IMR-90 (cell line): ENCODE measurements around the gene RNF19B. TPM values are rescaled to one million over a fixed set of nuclear protein-coding genes. Genes with fewer than 3 reads are reported as not detected.

Experiments used
- ATAC-seq: fragments of 200-7000 bp; cut with Tn5 transposase; 2 replicates; pipeline ENCODE4 v1.9.1; 2020; ENCODE audit warnings: low read depth, mild to moderate bottlenecking, moderate library complexity
- BruUV-seq: library from RNA; stranded (reverse); fragments of 400-500 nt; replicated peaks from 2 replicates; lab custom pipeline; 2021; lab: Mats Ljungman, UMichigan
- CTCF ChIA-PET: fragments of 300-600 bp; formaldehyde crosslinking; extraction: SDS; loops from one replicate; lab custom pipeline; 2021; ENCODE audit warnings: antibody characterized with exemption; lab: Yijun Ruan, JAX
- POLR2A ChIA-PET: fragments of 300-600 bp; sonication (Branson Sonifier 250); formaldehyde crosslinking; loops from one replicate; lab custom pipeline; 2022; ENCODE audit warnings: antibody characterized with exemption; ENCODE audit not compliant: unreplicated experiment; lab: Charles Lee
- DNase-seq: peaks from one replicate; pipeline ENCODE4 v3.0.0; 2013
- H2AFZ ChIP-seq: replicated peaks from 2 replicates; pipeline ENCODE3; 2013; ENCODE audit warnings: low read length, mild to moderate bottlenecking; ENCODE audit not compliant: poor library complexity
- H2AK5ac ChIP-seq: 2 replicates; pipeline ENCODE4 v1.6.1; 2013; ENCODE audit warnings: low read depth, low read length, inconsistent platforms
- H2AK9ac ChIP-seq: replicated peaks from 2 replicates; pipeline ENCODE3; 2013; ENCODE audit warnings: mild to moderate bottlenecking, low read depth, low read length, moderate library complexity; ENCODE audit not compliant: poor library complexity
- H2BK120ac ChIP-seq: 2 replicates; pipeline ENCODE4 v1.6.1; 2013; ENCODE audit warnings: low read depth, low read length, inconsistent platforms
- H2BK15ac ChIP-seq: 3 replicates; pipeline ENCODE4 v1.6.1; 2013; ENCODE audit warnings: low read depth, low read length, inconsistent platforms
- H2BK20ac ChIP-seq: 2 replicates; pipeline ENCODE4 v1.6.1; 2013; ENCODE audit warnings: low read depth, mild to moderate bottlenecking, inconsistent platforms, low read length, moderate library complexity
- H2BK5ac ChIP-seq: 2 replicates; pipeline ENCODE4 v1.6.1; 2013; ENCODE audit warnings: mild to moderate bottlenecking, low read depth, low read length, inconsistent platforms; ENCODE audit not compliant: poor library complexity, severe bottlenecking
- H3K14ac ChIP-seq: replicated peaks from 2 replicates; pipeline ENCODE4 v1.6.1; 2013; ENCODE audit warnings: low read depth, low read length, inconsistent platforms
- H3K18ac ChIP-seq: 2 replicates; pipeline ENCODE4 v1.6.1; 2013; ENCODE audit warnings: low read depth, low read length, control low read depth
- H3K23ac ChIP-seq: 2 replicates; pipeline ENCODE4 v1.6.1; 2013; ENCODE audit warnings: low read depth, low read length, inconsistent platforms
- H3K27ac ChIP-seq: 2 replicates; pipeline ENCODE4 v1.5.1; 2013; ENCODE audit warnings: mild to moderate bottlenecking, control low read depth, low read length; ENCODE audit not compliant: insufficient read depth
- H3K27me3 ChIP-seq: 2 replicates; pipeline ENCODE4 v1.6.1; 2013; ENCODE audit warnings: low read length; ENCODE audit not compliant: control insufficient read depth, insufficient read depth
- H3K36me3 ChIP-seq: 2 replicates; pipeline ENCODE4 v1.6.1; 2013; ENCODE audit warnings: low read length, mixed read lengths; ENCODE audit not compliant: control insufficient read depth, insufficient read depth
- H3K4ac ChIP-seq: 2 replicates; pipeline ENCODE4 v1.6.1; 2013; ENCODE audit warnings: low read depth, low read length, inconsistent platforms
- H3K4me1 ChIP-seq: 2 replicates; pipeline ENCODE4 v1.6.1; 2013; ENCODE audit warnings: low read length, mixed read lengths; ENCODE audit not compliant: control insufficient read depth, insufficient read depth
- H3K4me2 ChIP-seq: 2 replicates; pipeline ENCODE4 v1.6.1; 2013; ENCODE audit warnings: low read depth, mild to moderate bottlenecking, control low read depth, low read length, moderate library complexity
- H3K4me3 ChIP-seq: 2 replicates; pipeline ENCODE4 v1.5.1; 2013; ENCODE audit warnings: low read depth, mild to moderate bottlenecking, control low read depth, low read length, moderate library complexity; ENCODE audit not compliant: insufficient read depth
- H3K56ac ChIP-seq: 2 replicates; pipeline ENCODE4 v1.6.1; 2013; ENCODE audit warnings: low read length, inconsistent platforms; ENCODE audit not compliant: insufficient read depth; ENCODE audit errors: extremely low read depth
- H3K79me1 ChIP-seq, 2 experiments: 2 replicates each; pipeline ENCODE4 v1.6.1; 2013; ENCODE audit warnings: low read length in 2 of 2, inconsistent platforms in 1 of 2, low read depth in 1 of 2
- H3K9ac ChIP-seq: 2 replicates; pipeline ENCODE4 v1.6.1; 2013; ENCODE audit warnings: low read depth, low read length, control low read depth
- H3K9me1 ChIP-seq: 2 replicates; pipeline ENCODE4 v1.6.1; 2013; ENCODE audit warnings: low read length, inconsistent platforms; ENCODE audit not compliant: insufficient read depth
- H3K9me3 ChIP-seq: 2 replicates; pipeline ENCODE4 v1.6.1; 2013; ENCODE audit warnings: low read length; ENCODE audit not compliant: control insufficient read depth, insufficient read depth
- H4K20me1 ChIP-seq: 2 replicates; pipeline ENCODE4 v1.6.1; 2013; ENCODE audit warnings: low read length, inconsistent platforms; ENCODE audit not compliant: insufficient read depth
- H4K5ac ChIP-seq: 2 replicates; pipeline ENCODE4 v1.6.1; 2013; ENCODE audit warnings: mild to moderate bottlenecking, low read depth, low read length, control low read depth
- H4K8ac ChIP-seq, 2 experiments: 2 replicates each; pipeline ENCODE4 v1.6.1; 2013; ENCODE audit warnings: low read depth in 2 of 2, low read length in 2 of 2, control low read depth in 1 of 2, inconsistent platforms in 1 of 2
- H4K91ac ChIP-seq: 2 replicates; pipeline ENCODE4 v1.6.1; 2013; ENCODE audit warnings: low read depth, low read length, inconsistent platforms; ENCODE audit not compliant: insufficient read depth
- BHLHE40 ChIP-seq: fragments of 150-350 bp; IDR thresholded peaks from 2 replicates; pipeline ENCODE4 v1.6.1; 2016; ENCODE audit warnings: mild to moderate bottlenecking, low read depth, low read length
- CEBPB ChIP-seq: IDR thresholded peaks from 2 replicates; pipeline ENCODE4 v1.6.1; 2012; ENCODE audit warnings: low read depth, low read length, improper control_type of control experiment
- CHD1 ChIP-seq: IDR thresholded peaks from 2 replicates; pipeline ENCODE4 v1.6.1; 2012; ENCODE audit warnings: low read depth, low read length, improper control_type of control experiment
- CTCF ChIP-seq: conservative IDR thresholded peaks from 2 replicates; pipeline ENCODE4 v1.5.1; 2012; ENCODE audit warnings: mild to moderate bottlenecking, low read depth, low read length, improper control_type of control experiment
- ELK1 ChIP-seq: fragments of 150-350 bp; IDR thresholded peaks from 2 replicates; pipeline ENCODE4 v1.6.1; 2016; ENCODE audit warnings: low read depth, mild to moderate bottlenecking, low read length, moderate library complexity, borderline replicate concordance
- FOS ChIP-seq: fragments of 150-350 bp; IDR thresholded peaks from 2 replicates; pipeline ENCODE4 v1.6.1; 2016; ENCODE audit warnings: low read depth, low read length
- MAFK ChIP-seq: IDR thresholded peaks from 2 replicates; pipeline ENCODE4 v1.6.1; 2012; ENCODE audit warnings: low read depth, low read length, improper control_type of control experiment
- MAZ ChIP-seq: IDR thresholded peaks from 2 replicates; pipeline ENCODE4 v1.6.1; 2012; ENCODE audit warnings: low read depth, mild to moderate bottlenecking, low read length, improper control_type of control experiment, moderate library complexity, borderline replicate concordance
- MXI1 ChIP-seq: IDR thresholded peaks from 2 replicates; pipeline ENCODE4 v1.6.1; 2012; ENCODE audit warnings: low read depth, mild to moderate bottlenecking, low read length, moderate library complexity, borderline replicate concordance
- NFE2L2 ChIP-seq: fragments of 150-350 bp; IDR thresholded peaks from 2 replicates; pipeline ENCODE4 v1.6.1; 2016; ENCODE audit warnings: low read depth, mild to moderate bottlenecking, low read length
- POLR2A ChIP-seq: IDR thresholded peaks from 2 replicates; pipeline ENCODE4 v1.6.1; 2012; ENCODE audit warnings: mild to moderate bottlenecking, low read depth, low read length
- RAD21 ChIP-seq: IDR thresholded peaks from 2 replicates; pipeline ENCODE4 v1.6.1; 2012; ENCODE audit warnings: low read length, improper control_type of control experiment
- RCOR1 ChIP-seq: IDR thresholded peaks from 2 replicates; pipeline ENCODE4 v1.6.1; 2012; ENCODE audit warnings: mild to moderate bottlenecking, low read length, improper control_type of control experiment; ENCODE audit not compliant: insufficient replicate concordance
- RFX5 ChIP-seq: IDR thresholded peaks from 2 replicates; pipeline ENCODE4 v1.8.0; 2012; ENCODE audit warnings: low read depth, mild to moderate bottlenecking, low read length, moderate library complexity
- SMC3 ChIP-seq: fragments of 150-350 bp; IDR thresholded peaks from 2 replicates; pipeline ENCODE4 v1.6.1; 2016; ENCODE audit warnings: low read depth, mild to moderate bottlenecking, antibody characterized with exemption, low read length, moderate library complexity
- USF2 ChIP-seq: fragments of 150-350 bp; IDR thresholded peaks from 2 replicates; pipeline ENCODE4 v1.6.1; 2017; ENCODE audit warnings: mild to moderate bottlenecking, antibody characterized with exemption, low read length, low read depth
- WGBS, 2 experiments: methylation state at CpG; one replicate each; pipeline versions ENCODE4 v1.1.5 to v1.1.7; 2013; ENCODE audit warnings: missing lambda C conversion rate in 2 of 2; ENCODE audit not compliant: insufficient read length in 1 of 2; ENCODE audit errors: extremely low coverage in 2 of 2; 5-methylcytosine and 5-hydroxymethylcytosine counted together
- dilution Hi-C: fragments of 300-500 bp; cut with HindIII; formaldehyde crosslinking; loops from one replicate; pipeline ENCODE4 v1.14.3; 2018; ENCODE audit warnings: low sequenced_read_pairs; ENCODE audit not compliant: unreplicated experiment
- in situ Hi-C: fragments of 300-500 bp; cut with MboI; formaldehyde crosslinking; loops from 3 replicates; pipeline ENCODE4 v1.14.3; 2019; ENCODE audit warnings: low sequenced_read_pairs, inconsistent platforms, mixed read lengths
- intact Hi-C: fragments of 100-400 bp; cut with micrococcal nuclease; formaldehyde crosslinking; loops from 2 replicates; pipeline ENCODE4 v1.10.0; 2022
- polyA plus RNA-seq, 3 experiments: library from polyadenylated mRNA; depleted of rRNA; stranded (reverse); fragments of >200 nt; gene quantifications; 2 replicates each; pipeline ENCODE4 v1.2.3, GENCODE V29; 2012; ENCODE audit warnings: low replicate concordance in 1 of 3
- total RNA-seq: library from RNA; depleted of rRNA; stranded (reverse); fragments of >200 nt; gene quantifications from 2 replicates; pipeline ENCODE4 v1.2.3, GENCODE V29; 2012

The RNF19B gene
- total and polyA plus RNA-seq, 2 of the 4 experiments (the other 2 are of a cell fraction): 10.0 to 11.6 TPM

- H3K4me1 ChIP-seq: no peaks in the 10 kb centered on the region; the same call in 1 of the 2 replicates
- H3K23ac ChIP-seq: no peak overlapping the region; the same call in 1 of the 2 replicates
- TF ChIP-seq RFX5 (no peak), RAD21 (no peak), BHLHE40 (no peak), FOS (no peak), MXI1 (no peak), CTCF (no peak), CEBPB (no peak), ELK1 (no peak), RCOR1 (no peak), SMC3 (no peak), POLR2A (no peak), CHD1 (no peak), USF2 (no peak), NFE2L2 (no peak), MAZ (no peak), MAFK (no peak)
- H2BK5ac ChIP-seq: no peak overlapping the region
- in situ Hi-C loops: no loop called here
- no peak overlapping the region for H4K91ac ChIP-seq
- no peak overlapping the region for H2BK15ac ChIP-seq
- ATAC-seq (no peak), DNase-seq (no peak)
- H3K4me3 ChIP-seq: no peak overlapping the region
- BruUV-seq: no TSS peak
- H3K56ac ChIP-seq: no peak overlapping the region
- no peak overlapping the region for H3K18ac ChIP-seq
- peaks cover 3% of the 10 kb centered on the region; the same call in 1 of the 2 replicates for H4K20me1 ChIP-seq
- H3K27ac ChIP-seq: no peak overlapping the region
- CTCF ChIA-PET: interaction anchor here (1.6 kb wide), 1 partner anchor 15 kb away, joined by 4 read pairs; no protein-coding TSS in a partner anchor
- intact Hi-C loops: no loop called here
- no peaks in the 10 kb centered on the region for H3K79me1 ChIP-seq
- no peak overlapping the region for H2BK20ac ChIP-seq
- peaks cover 2% of the 10 kb centered on the region; the same call in 1 of the 2 replicates for H3K9me3 ChIP-seq
- dilution Hi-C loops: no loop called here
- H2AK5ac ChIP-seq: no peak overlapping the region
- no peak overlapping the region for H3K9ac ChIP-seq
- peaks cover 45% of the 10 kb centered on the region for H3K27me3 ChIP-seq
- no peaks in the 10 kb centered on the region; the same call in 1 of the 2 replicates for H3K36me3 ChIP-seq
- no peak overlapping the region for H2BK120ac ChIP-seq
- H2AFZ ChIP-seq: no peak overlapping the region
- no peak overlapping the region for H3K4me2 ChIP-seq
- no peak overlapping the region for H3K14ac ChIP-seq
- H2AK9ac ChIP-seq: no peak overlapping the region
- no peak overlapping the region for H3K4ac ChIP-seq
- WGBS, 2 experiments: 57% methylated on average over 1 of the region's 3 CpGs; no CpG with 5 or more reads in 1 of the 2 experiments
- POLR2A ChIA-PET: no interaction called here
- no peak overlapping the region for H4K5ac ChIP-seq
- peaks cover 4% of the 10 kb centered on the region; the same call in 1 of the 2 replicates for H3K9me1 ChIP-seq
- H4K8ac ChIP-seq: no peak overlapping the region
These were observed 73.0 kb downstream of the RNF19B start for GRCh38 chr1:32891630-32892029.
